BJ (cell line): ENCODE measurements around the gene SPATA16. TPM values are rescaled to one million over a fixed set of nuclear protein-coding genes. Genes with fewer than 3 reads are reported as not detected.

ENCODE experiments used
- CTCF ChIA-PET: fragments of 350-600 bp; formaldehyde crosslinking; extraction: SDS; loops from one replicate; lab custom pipeline; 2021; ENCODE audit warnings: antibody characterized with exemption, inconsistent platforms; lab: Yijun Ruan, JAX
- POLR2A ChIA-PET: fragments of 300-600 bp; sonication (Branson Sonifier 250); formaldehyde crosslinking; extraction: SDS; loops from one replicate; lab custom pipeline; 2021; ENCODE audit warnings: antibody characterized with exemption; lab: Charles Lee
- DNase-seq: peaks from one replicate; pipeline ENCODE4 v3.0.0-alpha.2; 2011; ENCODE audit warnings: low read depth
- H3K27me3 ChIP-seq: 2 replicates; pipeline ENCODE4 v1.6.0; 2011; ENCODE audit warnings: low read length; ENCODE audit not compliant: control insufficient read depth, insufficient read depth
- H3K36me3 ChIP-seq: 2 replicates; pipeline ENCODE4 v1.5.1; 2011; ENCODE audit warnings: low read length; ENCODE audit not compliant: control insufficient read depth, insufficient read depth
- H3K4me3 ChIP-seq: 2 replicates; pipeline ENCODE4 v1.5.1; 2011; ENCODE audit warnings: low read depth, mild to moderate bottlenecking, control low read depth, low read length
- CTCF ChIP-seq: IDR thresholded peaks from 2 replicates; pipeline ENCODE4 v1.5.1; 2011; ENCODE audit warnings: low read depth, mild to moderate bottlenecking, control low read depth, inconsistent platforms, low read length, moderate library complexity; ENCODE audit not compliant: insufficient read depth
- polyA plus RNA-seq: library from polyadenylated mRNA; depleted of rRNA; stranded (reverse); fragments of >200 nt; gene quantifications from 2 replicates; pipeline ENCODE4 v1.2.3, GENCODE V29; 2011

SPATA16 gene
- polyA plus RNA-seq, 1 experiment = not detected

GRCh38 chr3:173064631-173065030 lies 76.4 kb downstream of the SPATA16 start:
- POLR2A ChIA-PET = no interaction called here
- CTCF ChIA-PET = interaction anchor here (0.7 kb wide), 1 partner anchor 25 kb away, joined by 4 read pairs; no protein-coding TSS in a partner anchor
- Histone ChIP-seq H3K4me3 (no peak overlapping the region), H3K27me3 (no peaks in the 10 kb centered on the region), H3K36me3 (no peaks in the 10 kb centered on the region)
- no peak for TF ChIP-seq CTCF
- no peak for DNase-seq

- no peaks in the 10 kb centered on the region for H3K36me3 ChIP-seq
- H3K27me3 ChIP-seq = no peaks in the 10 kb centered on the region
- POLR2A ChIA-PET = no interaction called here
- no peak for DNase-seq
- TF ChIP-seq CTCF = no peak
- CTCF ChIA-PET = interaction anchor here (0.6 kb wide), 1 partner anchor 249 kb away, joined by 3 read pairs; no protein-coding TSS in a partner anchor
- H3K4me3 ChIP-seq = no peak overlapping the region
Measured at GRCh38 chr3:173058229-173058628, 82.8 kb downstream of the SPATA16 start.

GRCh38 chr3:173055228-173055933 lies 85.7 kb downstream of the SPATA16 start:
- Histone ChIP-seq H3K36me3 (no peaks in the 10 kb centered on the region), H3K27me3 (no peaks in the 10 kb centered on the region), H3K4me3 (no peak overlapping the region)
- ChIA-PET POLR2A (no interaction called here), CTCF (no interaction called here)
- TF ChIP-seq CTCF = no peak
- DNase-seq = no peak

- Histone ChIP-seq H3K27me3 (no peaks in the 10 kb centered on the region), H3K4me3 (no peak overlapping the region), H3K36me3 (no peaks in the 10 kb centered on the region)
- ChIA-PET CTCF (interaction anchor here (0.9 kb wide), 1 partner anchor 213 kb away, joined by 3 read pairs; no protein-coding TSS in a partner anchor), POLR2A (no interaction called here)
- TF ChIP-seq CTCF = no peak
- no peak for DNase-seq
Measured at GRCh38 chr3:173049360-173049759, 91.7 kb downstream of the SPATA16 start.

GRCh38 chr3:173045770-173046382 lies 95.2 kb downstream of the SPATA16 start:
- peak; percentile 19; the same call in 1 of the 2 replicates for TF ChIP-seq CTCF
- H3K4me3 ChIP-seq = no peak overlapping the region
- no peak for DNase-seq
- CTCF ChIA-PET = no interaction called here
- no peaks in the 10 kb centered on the region for H3K27me3 ChIP-seq
- POLR2A ChIA-PET = no interaction called here
- H3K36me3 ChIP-seq = no peaks in the 10 kb centered on the region
